Stimulated activated naive CD8-positive, alpha-beta T cell treated with anti-CD3 and anti-CD28 coated beads, Interleukin-15, Interleukin-2, amounts not matched to agents 100 ng/mL and 50 ng/mL, for 24 hours (primary cell): Measurements from ENCODE around the gene AIRE.

ENCODE experiments used
- H3K27ac Mint-ChIP-seq: one replicate; pipeline ENCODE4 v1.8.0; 2021; ENCODE audit warnings: mild to moderate bottlenecking, mixed read lengths
- H3K27me3 Mint-ChIP-seq: one replicate; pipeline ENCODE4 v1.8.0; 2021; ENCODE audit warnings: mixed read lengths
- H3K36me3 Mint-ChIP-seq: one replicate; pipeline ENCODE4 v1.8.0; 2021; ENCODE audit warnings: low read depth, mixed read lengths
- H3K4me1 Mint-ChIP-seq: one replicate; pipeline ENCODE4 v1.8.0; 2021; ENCODE audit warnings: low read depth, mixed read lengths
- H3K4me3 Mint-ChIP-seq: one replicate; pipeline ENCODE4 v1.8.0; 2021; ENCODE audit warnings: mild to moderate bottlenecking, mixed read lengths
- H3K9me3 Mint-ChIP-seq: one replicate; pipeline ENCODE4 v1.8.0; 2021; ENCODE audit warnings: mixed read lengths

The AIRE gene

DNA sequence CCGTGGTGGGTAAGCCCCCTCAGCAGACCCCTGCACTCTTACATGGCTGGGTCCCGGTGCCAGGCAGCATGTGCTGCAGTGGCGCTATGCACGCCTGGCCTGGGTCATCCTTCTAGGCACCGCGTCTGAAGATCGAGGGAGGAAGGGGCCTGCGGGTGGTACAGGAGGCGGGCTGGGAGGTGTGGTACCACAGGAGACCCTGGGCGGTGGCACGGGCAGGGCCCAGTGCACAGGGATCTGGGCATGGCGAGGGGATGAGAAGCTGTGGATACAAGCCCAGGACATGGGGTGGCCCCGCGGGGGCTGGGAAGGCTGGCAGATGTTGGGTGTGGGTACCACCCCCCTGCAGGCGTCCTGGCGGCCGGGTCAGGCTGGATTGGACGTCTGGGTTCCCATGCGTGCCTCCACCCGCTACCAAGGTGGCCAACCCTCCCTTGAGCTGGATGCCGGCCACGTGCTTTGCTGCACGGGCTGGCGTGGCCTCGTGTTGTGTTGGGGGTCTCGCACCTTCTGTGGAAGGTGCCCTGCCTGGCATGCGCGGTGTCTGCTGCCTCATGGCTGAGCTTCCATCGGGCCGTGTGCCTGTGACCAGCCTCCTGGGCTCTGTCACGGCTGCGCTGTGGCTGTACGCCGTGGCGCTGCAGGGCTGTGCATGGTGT lies 33.9 kb downstream of the AIRE start:
- Mint-ChIP-seq H3K9me3 (no peaks in the 10 kb centered on the region), H3K4me1 (no peaks in the 10 kb centered on the region), H3K27ac (no peak overlapping the region), H3K36me3 (peaks cover 5% of the 10 kb centered on the region), H3K27me3 (no peaks in the 10 kb centered on the region), H3K4me3 (no peak overlapping the region)

DNA sequence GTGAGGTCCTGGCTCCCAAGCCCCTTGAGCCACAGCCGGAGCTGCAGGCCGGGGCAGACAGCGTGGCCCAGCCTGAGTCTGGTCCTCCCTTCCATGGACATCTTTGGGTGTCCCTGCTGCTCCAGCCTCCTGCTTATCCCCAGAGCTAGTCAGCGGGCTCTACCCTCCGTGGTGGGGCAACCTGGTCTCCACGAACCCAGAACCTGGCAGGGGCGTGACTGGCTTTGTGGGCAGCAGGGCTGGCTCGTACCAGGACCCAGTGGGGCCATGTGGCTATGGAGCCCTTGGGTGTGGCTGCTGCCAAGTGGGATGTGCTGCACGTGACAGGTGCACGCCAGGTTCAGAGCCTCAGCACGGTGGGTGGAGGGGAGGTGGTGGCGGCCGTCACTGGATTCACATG lies 35.2 kb downstream of the AIRE start:
- no peaks in the 10 kb centered on the region for H3K9me3 Mint-ChIP-seq
- no peaks in the 10 kb centered on the region for H3K27me3 Mint-ChIP-seq
- no peak overlapping the region for H3K4me3 Mint-ChIP-seq
- H3K36me3 Mint-ChIP-seq, result peaks cover 5% of the 10 kb centered on the region
- H3K4me1 Mint-ChIP-seq, result no peaks in the 10 kb centered on the region
- H3K27ac Mint-ChIP-seq, result no peak overlapping the region

DNA sequence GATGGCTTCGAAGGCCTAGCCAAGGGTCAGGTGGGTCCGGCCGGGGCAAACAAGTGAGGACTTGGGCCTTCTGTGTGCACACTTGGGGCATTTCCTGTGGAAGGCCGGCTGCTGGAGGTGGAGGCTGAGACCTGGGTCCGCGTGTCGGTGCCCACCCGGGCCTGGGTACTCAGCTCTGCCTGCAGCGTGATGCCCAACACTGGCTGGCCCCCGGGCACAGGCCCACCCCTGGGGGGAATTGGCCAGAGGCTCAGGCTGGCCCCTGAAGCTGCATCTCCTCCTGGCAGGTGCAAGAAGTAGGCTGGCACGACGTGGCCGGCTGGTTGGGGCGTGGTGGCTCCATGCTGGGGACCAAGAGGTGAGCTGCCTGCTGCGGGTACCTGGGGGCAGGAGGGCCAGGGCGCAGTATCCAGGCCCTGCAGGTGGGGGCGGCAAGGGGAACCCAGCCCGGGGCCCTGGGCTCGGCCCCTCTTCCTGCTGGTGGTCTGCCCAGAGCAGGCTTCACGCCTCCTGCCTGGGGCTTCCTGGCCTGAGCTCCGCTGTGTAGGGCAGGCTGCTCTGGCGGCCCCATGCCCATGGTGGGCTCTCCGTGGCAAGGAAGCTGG lies 36.3 kb downstream of the AIRE start:
- Mint-ChIP-seq H3K9me3 (no peaks in the 10 kb centered on the region), H3K27ac (no peak overlapping the region), H3K36me3 (no peaks in the 10 kb centered on the region), H3K4me1 (no peaks in the 10 kb centered on the region), H3K27me3 (no peaks in the 10 kb centered on the region), H3K4me3 (no peak overlapping the region)

DNA sequence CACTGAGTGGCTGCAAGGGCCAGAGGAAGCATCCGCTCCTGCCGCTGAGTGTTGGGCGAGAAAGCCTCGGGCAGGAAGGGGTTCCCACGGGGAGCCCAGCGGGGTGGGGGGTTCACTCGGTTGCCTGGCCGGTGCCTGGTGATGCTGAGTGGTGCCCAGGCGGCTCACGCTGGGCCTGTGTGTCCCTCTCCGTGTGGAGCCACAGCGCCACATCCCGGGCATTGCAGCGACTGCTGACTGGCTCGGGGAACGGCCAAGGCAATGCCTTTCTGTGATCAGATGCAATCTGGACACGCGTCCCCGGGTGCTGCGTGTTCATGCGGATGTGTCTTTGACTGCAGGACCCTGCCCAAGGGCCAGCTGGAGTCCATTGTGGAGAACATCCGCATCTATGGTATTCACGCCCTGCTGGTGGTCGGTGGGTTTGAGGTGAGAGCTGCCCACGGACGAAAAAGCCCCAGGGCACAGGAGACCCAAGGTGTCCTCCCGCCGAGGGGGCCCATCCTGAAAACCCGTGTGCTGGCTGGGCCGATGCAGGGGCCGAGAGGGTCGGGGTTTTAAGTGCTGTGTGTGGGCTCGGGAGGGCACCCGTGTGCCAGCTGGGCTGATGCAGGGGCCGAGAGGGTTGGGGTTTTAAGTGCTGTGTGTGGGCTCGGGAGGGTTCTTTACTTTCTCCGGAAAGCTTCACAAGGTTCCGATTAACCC lies 37.1 kb downstream of the AIRE start:
- no peak overlapping the region for H3K27ac Mint-ChIP-seq

DNA sequence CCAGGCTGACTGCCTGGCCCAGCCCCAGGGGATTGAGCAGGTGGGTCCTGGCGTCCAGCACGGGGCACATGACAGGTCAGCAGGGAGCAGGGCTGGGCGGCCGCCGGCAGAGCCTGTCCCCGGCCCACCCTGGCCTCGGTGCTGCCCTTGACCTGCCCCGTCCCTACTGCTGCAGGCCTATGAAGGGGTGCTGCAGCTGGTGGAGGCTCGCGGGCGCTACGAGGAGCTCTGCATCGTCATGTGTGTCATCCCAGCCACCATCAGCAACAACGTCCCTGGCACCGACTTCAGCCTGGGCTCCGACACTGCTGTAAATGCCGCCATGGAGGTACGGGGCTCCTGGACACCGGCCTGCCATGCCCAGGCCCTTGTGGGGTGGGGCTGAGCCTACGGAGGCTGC lies 37.9 kb downstream of the AIRE start:
- no peaks in the 10 kb centered on the region for H3K9me3 Mint-ChIP-seq
- H3K36me3 Mint-ChIP-seq, result no peaks in the 10 kb centered on the region
- H3K4me3 Mint-ChIP-seq, result no peak overlapping the region
- H3K27ac Mint-ChIP-seq, result no peak overlapping the region
- H3K27me3 Mint-ChIP-seq, result no peaks in the 10 kb centered on the region
- no peaks in the 10 kb centered on the region for H3K4me1 Mint-ChIP-seq

More for the DNA sequence above, 37.1 kb downstream of the AIRE start:
- Mint-ChIP-seq H3K4me1 (no peaks in the 10 kb centered on the region), H3K4me3 (no peak overlapping the region), H3K36me3 (no peaks in the 10 kb centered on the region), H3K27me3 (no peaks in the 10 kb centered on the region), H3K9me3 (no peaks in the 10 kb centered on the region)

- no peak overlapping the region for H3K4me3 Mint-ChIP-seq
- no peaks in the 10 kb centered on the region for H3K9me3 Mint-ChIP-seq
- no peaks in the 10 kb centered on the region for H3K4me1 Mint-ChIP-seq
- H3K36me3 Mint-ChIP-seq, result no peaks in the 10 kb centered on the region
- no peak overlapping the region for H3K27ac Mint-ChIP-seq
- no peaks in the 10 kb centered on the region for H3K27me3 Mint-ChIP-seq
These were observed 38.6 kb downstream of the AIRE start for GRCh38 chr21:44324106-44324853.

GRCh38 chr21:44324854-44325107 lies 39.1 kb downstream of the AIRE start:
- Mint-ChIP-seq H3K9me3 (no peaks in the 10 kb centered on the region), H3K36me3 (no peaks in the 10 kb centered on the region), H3K27ac (no peak overlapping the region), H3K4me3 (no peak overlapping the region), H3K4me1 (no peaks in the 10 kb centered on the region), H3K27me3 (no peaks in the 10 kb centered on the region)

- Mint-ChIP-seq H3K4me3 (no peak overlapping the region), H3K27me3 (no peaks in the 10 kb centered on the region), H3K27ac (no peak overlapping the region), H3K4me1 (no peaks in the 10 kb centered on the region), H3K36me3 (no peaks in the 10 kb centered on the region), H3K9me3 (no peaks in the 10 kb centered on the region)
These were observed 40.0 kb downstream of the AIRE start for GRCh38 chr21:44325386-44326271.

- H3K27ac Mint-ChIP-seq, result no peak overlapping the region
- H3K4me3 Mint-ChIP-seq, result no peak overlapping the region
- no peaks in the 10 kb centered on the region for H3K36me3 Mint-ChIP-seq
- no peaks in the 10 kb centered on the region for H3K9me3 Mint-ChIP-seq
- H3K4me1 Mint-ChIP-seq, result no peaks in the 10 kb centered on the region
- H3K27me3 Mint-ChIP-seq, result no peaks in the 10 kb centered on the region
These were observed 40.6 kb downstream of the AIRE start for GRCh38 chr21:44326272-44326647.

- Mint-ChIP-seq H3K4me3 (no peak overlapping the region), H3K4me1 (no peaks in the 10 kb centered on the region), H3K9me3 (no peaks in the 10 kb centered on the region), H3K27ac (no peak overlapping the region), H3K36me3 (no peaks in the 10 kb centered on the region), H3K27me3 (no peaks in the 10 kb centered on the region)
These were observed 41.3 kb downstream of the AIRE start for GRCh38 chr21:44326716-44327602.

DNA sequence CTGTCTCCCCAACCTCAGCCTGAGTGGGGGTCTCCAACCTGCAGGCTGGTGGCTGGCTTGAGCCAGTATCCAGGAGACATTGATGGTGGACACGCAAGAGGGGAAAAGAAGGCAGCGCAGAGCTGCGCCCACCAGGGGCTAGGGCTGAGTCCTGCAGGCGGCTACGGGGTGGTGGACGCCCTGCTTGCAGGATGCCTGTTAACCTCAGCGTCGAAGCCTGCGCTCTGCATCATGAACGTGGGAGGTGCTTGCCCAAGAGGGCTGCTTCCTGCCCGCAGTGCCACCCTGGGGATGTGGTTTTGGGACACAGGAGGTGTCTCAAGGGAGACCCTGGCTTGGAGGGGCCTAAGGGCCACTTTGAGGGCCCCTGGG lies 41.9 kb downstream of the AIRE start:
- Mint-ChIP-seq H3K9me3 (no peaks in the 10 kb centered on the region), H3K27me3 (no peaks in the 10 kb centered on the region), H3K27ac (no peak overlapping the region), H3K4me1 (no peaks in the 10 kb centered on the region), H3K36me3 (no peaks in the 10 kb centered on the region), H3K4me3 (no peak overlapping the region)

DNA sequence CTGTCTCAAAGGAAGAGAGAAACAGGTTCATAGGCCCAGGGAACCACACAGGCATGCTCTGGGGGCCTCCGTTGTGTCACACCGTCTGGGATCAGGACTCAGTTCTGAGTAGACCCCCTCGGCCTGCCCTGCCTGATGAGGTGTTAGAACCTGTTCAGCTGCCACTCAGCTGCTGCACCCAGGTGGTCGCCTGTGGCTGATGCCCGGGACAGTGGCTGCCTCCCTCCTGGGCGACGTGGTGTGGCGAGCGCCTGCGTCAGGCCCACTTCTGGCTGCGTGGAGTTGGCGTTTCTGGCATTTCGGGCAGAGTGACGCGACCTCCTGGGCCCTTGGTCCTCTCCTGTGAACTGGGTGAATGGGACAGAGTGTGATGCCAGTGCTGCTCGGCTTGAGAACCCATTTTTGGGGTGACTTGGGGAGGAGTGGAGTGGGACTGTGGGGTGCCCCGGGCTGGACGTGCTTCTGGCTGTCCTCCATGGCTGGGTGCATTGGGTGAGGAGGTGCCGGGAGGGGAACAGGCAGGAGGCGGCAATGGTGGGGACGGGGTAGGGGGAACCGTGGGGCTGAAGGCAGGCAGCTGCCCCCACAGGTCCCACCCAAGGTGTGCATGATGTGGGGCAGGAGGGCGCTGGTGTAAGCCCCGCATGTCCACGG lies 42.7 kb downstream of the AIRE start:
- H3K4me3 Mint-ChIP-seq, result no peak overlapping the region
- no peak overlapping the region for H3K27ac Mint-ChIP-seq
- no peaks in the 10 kb centered on the region for H3K36me3 Mint-ChIP-seq
- no peaks in the 10 kb centered on the region for H3K9me3 Mint-ChIP-seq
- no peaks in the 10 kb centered on the region for H3K27me3 Mint-ChIP-seq
- H3K4me1 Mint-ChIP-seq, result no peaks in the 10 kb centered on the region

DNA sequence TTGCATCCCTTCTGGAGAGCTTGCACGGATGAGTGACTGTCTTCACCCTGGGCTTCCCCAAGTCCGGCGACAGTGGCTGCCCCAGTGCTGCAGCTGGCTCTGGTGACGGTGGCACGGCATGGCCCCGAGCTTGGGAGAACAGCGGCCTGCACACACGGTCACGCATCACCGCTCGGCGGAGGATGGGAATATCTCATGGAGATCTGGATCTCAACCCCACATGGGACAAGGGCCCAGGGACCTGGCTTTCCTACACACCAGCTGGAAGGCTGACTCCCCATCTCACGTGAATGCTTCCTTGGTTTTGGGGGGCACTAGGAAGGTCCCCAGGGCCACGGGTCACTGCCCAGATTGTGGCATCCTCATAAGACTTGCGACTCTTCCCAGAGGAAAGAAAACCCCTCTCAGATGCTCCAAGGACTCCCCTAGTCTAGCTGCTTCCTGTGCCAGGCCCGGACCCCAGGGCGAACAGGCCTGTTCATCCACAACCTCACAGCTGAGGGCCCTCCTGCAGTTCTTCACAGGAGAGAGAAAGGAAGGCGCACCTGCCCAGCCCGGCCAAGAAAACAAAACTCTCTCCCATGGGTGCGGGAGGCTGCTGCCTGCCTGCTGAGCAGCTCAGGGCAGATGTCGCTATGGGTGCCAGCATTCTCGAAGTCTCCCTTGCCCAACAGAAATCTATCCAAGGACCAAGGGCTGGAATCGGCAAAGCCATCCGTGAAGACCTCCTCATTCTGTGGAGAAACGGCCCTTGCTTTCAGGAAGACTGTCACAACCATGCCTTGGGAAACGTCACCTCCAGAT lies 43.6 kb downstream of the AIRE start:
- no peak overlapping the region for H3K27ac Mint-ChIP-seq

More for the DNA sequence above, 43.6 kb downstream of the AIRE start:
- Mint-ChIP-seq H3K36me3 (no peaks in the 10 kb centered on the region), H3K27me3 (no peaks in the 10 kb centered on the region), H3K9me3 (no peaks in the 10 kb centered on the region), H3K4me1 (no peaks in the 10 kb centered on the region), H3K4me3 (no peak overlapping the region)
